Upper lobe of right lung (tissue), 1 donor: ENCODE results near the gene HDDC3. TPM values are rescaled to one million over a fixed set of nuclear protein-coding genes. Genes with fewer than 3 reads are reported as not detected.

Experiments used
- ATAC-seq: fragments of 200-7000 bp; cut with Tn5 transposase; one replicate; pipeline ENCODE4 v1.9.1; 2020; ENCODE audit warnings: mild to moderate bottlenecking, moderate library complexity
- DNase-seq: peaks from one replicate; pipeline ENCODE4 v3.0.0-alpha.2; 2020
- H3K27ac ChIP-seq: fragments of 200-600 bp; one replicate; pipeline ENCODE4 v1.8.0; 2022
- H3K27me3 ChIP-seq: fragments of 200-600 bp; one replicate; pipeline ENCODE4 v1.8.0; 2022; ENCODE audit warnings: mild to moderate bottlenecking
- H3K36me3 ChIP-seq: fragments of 200-600 bp; one replicate; pipeline ENCODE4 v1.8.0; 2022
- H3K4me1 ChIP-seq: fragments of 200-600 bp; one replicate; pipeline ENCODE4 v1.8.0; 2022
- H3K4me3 ChIP-seq: fragments of 200-600 bp; one replicate; pipeline ENCODE4 v1.8.0; 2022; ENCODE audit warnings: mild to moderate bottlenecking
- H3K9me3 ChIP-seq: fragments of 200-600 bp; one replicate; pipeline ENCODE4 v1.8.0; 2022
- CTCF ChIP-seq: fragments of 200-600 bp; IDR thresholded peaks from one replicate; pipeline ENCODE4 v1.8.0; 2022; ENCODE audit warnings: antibody characterized with exemption
- intact Hi-C: fragments of 100-400 bp; cut with DNase I; formaldehyde crosslinking; loops from one replicate; pipeline ENCODE4 v1.11.0; 2022
- total RNA-seq: library from RNA; stranded (reverse); fragmentation: NEBNext Ultra II Directional; extraction: Animal tissue kit (Norgen Biotek cat#: 25700); gene quantifications from one replicate; pipeline ENCODE4 v1.2.1, GENCODE V29; 2021
- donor health status: DM: no; HTN: yes; CAD: no; lungs with severe emphysema.

Gene HDDC3
- total RNA-seq, 1 donor from 2014 or later, result 12.4 TPM

- ATAC-seq, result no peak
These were observed 7.4 kb upstream of the HDDC3 start for GRCh38 chr15:90939756-90940155.

DNA sequence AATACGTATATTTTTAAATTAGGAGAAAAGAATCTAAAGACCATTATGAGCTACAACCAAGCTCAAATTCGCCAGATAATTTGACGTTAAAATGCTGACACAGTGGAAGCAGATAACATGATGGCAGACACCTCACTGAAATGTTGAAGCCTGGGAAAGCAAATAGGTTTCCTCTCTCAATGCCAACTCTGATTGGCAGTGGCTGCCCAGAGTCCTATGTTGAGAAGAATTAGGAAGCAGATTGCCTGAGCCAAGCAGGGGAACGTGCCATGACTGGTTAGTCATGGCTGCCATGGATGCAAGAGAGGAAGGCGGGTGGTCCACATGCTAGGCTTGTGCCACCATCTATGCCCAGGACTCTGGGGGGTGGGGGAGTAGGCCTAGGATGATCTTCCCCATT, 5.9 kb upstream of the HDDC3 start:
- Histone ChIP-seq H3K36me3 (peaks cover 58% of the 10 kb centered on the region), H3K27me3 (no peaks in the 10 kb centered on the region), H3K4me3 (no peak overlapping the region), H3K9me3 (no peaks in the 10 kb centered on the region), H3K4me1 (peaks cover 24% of the 10 kb centered on the region), H3K27ac (no peak overlapping the region)
- ATAC-seq, result no peak
- no peak for DNase-seq
- TF ChIP-seq CTCF, result no peak
- intact Hi-C loops, result no loop called here

More at GRCh38 chr15:90939756-90940155, 7.4 kb upstream of the HDDC3 start:
- H3K36me3 ChIP-seq, result peaks cover 73% of the 10 kb centered on the region
- no peaks in the 10 kb centered on the region for H3K27me3 ChIP-seq
- H3K27ac ChIP-seq, result no peak overlapping the region
- intact Hi-C loops, result no loop called here
- no peak overlapping the region for H3K4me3 ChIP-seq
- DNase-seq, result no peak
- TF ChIP-seq CTCF, result no peak
- H3K4me1 ChIP-seq, result peaks cover 14% of the 10 kb centered on the region
- H3K9me3 ChIP-seq, result no peaks in the 10 kb centered on the region

GRCh38 chr15:90936823-90937222, 4.5 kb upstream of the HDDC3 start:
- DNase-seq, result no peak
- no peak for TF ChIP-seq CTCF
- intact Hi-C loops, result no loop called here
- no peak for ATAC-seq
- peaks cover 33% of the 10 kb centered on the region for H3K4me1 ChIP-seq
- H3K9me3 ChIP-seq, result no peaks in the 10 kb centered on the region
- no peak overlapping the region for H3K27ac ChIP-seq
- H3K36me3 ChIP-seq, result peaks cover 43% of the 10 kb centered on the region
- H3K27me3 ChIP-seq, result no peaks in the 10 kb centered on the region
- no peak overlapping the region for H3K4me3 ChIP-seq

GRCh38 chr15:90934949-90935751, 2.8 kb upstream of the HDDC3 start, which contains the start of gene UNC45A:
Gene UNC45A (plus strand): TSS chr15:90935285. CDS start chr15:90935325, 40 bp downstream.
- peaks cover 26% of the 10 kb centered on the region for H3K36me3 ChIP-seq
- no peaks in the 10 kb centered on the region for H3K9me3 ChIP-seq
- H3K4me1 ChIP-seq, result peaks cover 47% of the 10 kb centered on the region
- ATAC-seq, result peak; percentile 87
- no peaks in the 10 kb centered on the region for H3K27me3 ChIP-seq
- peak within 1 kb of the TSS; percentile 85 for H3K4me3 ChIP-seq
- no peak for TF ChIP-seq CTCF
- peak within 1 kb of the TSS; percentile 71 for H3K27ac ChIP-seq
- peak; percentile 97 for DNase-seq
- intact Hi-C loops, result no loop called here

DNA sequence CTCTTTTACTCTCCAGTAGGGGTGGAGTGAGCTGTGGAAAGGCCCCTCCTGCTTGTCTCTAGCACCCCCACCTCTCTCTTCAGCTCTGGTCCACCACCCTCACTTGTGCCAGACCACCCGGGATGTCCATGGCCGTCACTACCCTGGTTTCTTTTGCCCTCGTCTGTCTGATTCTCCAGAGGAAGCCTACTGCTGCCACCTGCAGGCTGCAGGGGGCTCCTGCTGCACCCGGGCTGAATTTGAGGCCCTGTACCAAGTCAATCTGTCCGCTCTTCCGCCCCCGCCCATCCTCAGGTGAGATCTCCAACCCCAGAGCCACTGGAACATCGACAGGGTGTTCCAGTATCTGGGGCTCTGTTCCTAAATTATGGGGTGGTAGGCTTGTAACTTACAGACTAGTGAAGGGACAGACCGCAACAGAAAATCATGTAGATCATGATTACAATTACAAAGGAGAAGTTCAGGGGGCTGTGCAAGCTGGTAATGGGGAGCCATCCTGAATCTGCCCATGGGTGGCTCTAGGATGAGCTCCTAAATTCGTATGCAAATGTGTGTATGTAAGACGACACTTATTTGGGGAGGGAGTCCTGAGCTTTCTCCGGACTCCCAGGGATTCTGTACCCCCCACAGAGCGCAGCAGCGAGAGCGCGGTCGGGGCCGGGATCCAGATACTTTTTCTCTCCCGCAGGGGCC, 2.1 kb upstream of the HDDC3 start:
- intact Hi-C loops, result no loop called here
- Histone ChIP-seq H3K9me3 (no peaks in the 10 kb centered on the region), H3K4me1 (peaks cover 49% of the 10 kb centered on the region), H3K36me3 (peaks cover 19% of the 10 kb centered on the region), H3K27me3 (no peaks in the 10 kb centered on the region), H3K4me3 (peak overlapping the region; percentile 85), H3K27ac (peak overlapping the region; percentile 71)
- peak; percentile 89 for TF ChIP-seq CTCF
- ATAC-seq, result peak; percentile 67
- peak; percentile 92 for DNase-seq
